ENCODE results near the gene PPIF.

Gene PPIF

DNA sequence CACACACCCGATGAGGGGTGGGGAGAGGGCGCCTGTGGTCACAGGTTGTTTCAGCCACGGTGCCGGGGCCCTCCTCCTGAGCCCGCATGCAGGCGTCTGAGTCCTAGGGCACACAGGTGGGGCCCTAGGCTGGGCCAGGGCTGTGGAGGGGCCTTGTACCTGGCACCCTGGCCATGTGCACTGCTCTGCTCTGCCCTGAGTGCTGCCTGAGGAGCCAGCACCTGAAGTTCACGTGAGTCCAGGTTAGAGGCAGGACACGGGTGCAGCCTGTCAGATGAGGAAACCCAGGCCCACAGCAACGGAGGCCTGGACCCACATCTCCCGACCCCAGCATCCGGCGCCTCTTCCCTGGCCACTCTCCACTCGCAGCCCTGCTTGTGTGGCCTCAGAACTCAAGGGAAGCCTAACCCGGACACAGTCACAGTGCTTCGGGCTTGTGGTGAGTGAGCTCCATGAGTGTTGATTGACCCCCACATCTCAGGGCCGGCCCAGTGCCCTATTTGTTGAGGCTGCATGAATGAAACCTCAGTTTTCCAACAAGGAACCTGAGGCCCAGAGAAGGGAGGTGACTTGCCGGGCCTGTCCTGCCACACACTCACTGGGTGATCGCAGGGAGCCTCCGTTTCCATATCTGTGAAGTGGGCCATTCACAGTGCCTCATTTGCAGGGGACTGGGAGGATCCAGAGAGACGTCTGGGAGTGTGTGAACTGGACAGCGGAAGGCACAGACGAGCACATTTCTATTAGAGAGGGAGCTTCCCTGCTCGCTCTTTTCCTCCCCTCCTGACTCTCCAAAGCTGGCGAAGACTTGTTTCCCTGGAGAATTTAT, 39.6 kb downstream of the PPIF start:
- no peak for DNase-seq (ENCODE audit: low read depth)

DNA sequence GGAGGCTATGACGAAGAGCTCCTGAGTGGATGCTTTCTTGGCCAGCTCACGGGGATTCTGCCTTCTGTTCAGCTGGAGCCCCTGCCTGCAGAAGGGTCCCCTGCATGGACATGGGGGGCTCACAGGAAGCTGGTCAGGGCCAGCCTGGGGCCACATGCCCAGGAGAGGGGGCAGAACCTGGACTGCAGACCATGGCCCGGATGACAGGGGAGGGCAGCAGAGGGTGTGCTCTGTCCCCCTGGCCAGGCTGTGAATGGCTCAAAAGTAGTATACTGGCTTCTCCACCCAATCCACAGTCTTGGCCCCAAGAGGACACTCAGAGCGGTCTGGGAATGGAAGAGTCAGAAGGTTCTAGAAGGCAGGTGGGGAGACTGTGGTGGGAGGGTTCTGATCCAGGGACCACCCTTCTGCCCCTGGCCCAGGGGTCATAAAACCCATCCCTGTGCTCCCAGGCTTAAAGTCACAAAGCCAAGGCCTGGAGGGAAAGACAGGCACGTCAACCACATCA, 40.3 kb downstream of the PPIF start:
- no peak for DNase-seq (ENCODE audit: low read depth)

DNA sequence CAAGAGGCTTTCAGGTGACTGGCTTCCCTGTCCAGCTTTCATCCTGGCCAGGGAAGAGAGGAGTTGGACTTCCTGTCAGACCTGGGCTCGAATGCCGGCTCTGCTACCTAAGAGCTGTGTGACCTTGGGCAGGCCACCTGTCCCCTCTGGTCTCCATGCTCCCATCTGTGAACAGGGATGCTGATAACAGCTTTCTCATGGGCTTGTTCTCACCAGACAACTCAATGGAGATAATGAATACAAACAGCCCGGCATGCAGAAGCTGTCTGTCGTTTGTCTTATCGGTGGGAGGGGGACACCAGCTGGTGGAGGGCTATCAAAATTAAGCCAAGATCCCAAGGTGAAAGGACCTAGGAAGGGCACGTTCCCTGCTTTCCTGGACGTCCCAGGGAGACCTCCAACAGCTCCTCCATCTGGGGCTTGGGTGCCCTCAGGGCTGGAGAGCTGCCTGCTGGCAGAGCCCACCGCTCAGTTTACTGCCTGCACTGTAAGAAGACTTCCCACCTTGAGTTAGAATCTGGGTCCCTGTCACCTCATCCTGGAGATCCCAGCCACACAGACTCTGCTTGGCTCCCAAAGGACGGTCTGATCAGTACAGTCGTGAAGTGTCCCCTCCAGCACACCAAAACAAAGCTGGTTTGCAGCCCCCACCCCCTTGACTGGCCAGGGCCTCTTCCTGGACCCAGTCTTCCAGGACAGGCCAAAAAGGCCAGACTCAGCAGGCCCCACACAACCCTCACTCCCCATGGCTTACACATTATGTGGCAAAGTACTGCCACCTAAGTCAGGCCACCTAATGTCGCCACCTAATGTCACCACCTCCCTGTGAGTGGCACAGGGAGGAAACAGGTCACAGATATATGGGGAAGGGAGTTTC, 40.9 kb downstream of the PPIF start:
- no peak for DNase-seq (ENCODE audit: low read depth)

DNA sequence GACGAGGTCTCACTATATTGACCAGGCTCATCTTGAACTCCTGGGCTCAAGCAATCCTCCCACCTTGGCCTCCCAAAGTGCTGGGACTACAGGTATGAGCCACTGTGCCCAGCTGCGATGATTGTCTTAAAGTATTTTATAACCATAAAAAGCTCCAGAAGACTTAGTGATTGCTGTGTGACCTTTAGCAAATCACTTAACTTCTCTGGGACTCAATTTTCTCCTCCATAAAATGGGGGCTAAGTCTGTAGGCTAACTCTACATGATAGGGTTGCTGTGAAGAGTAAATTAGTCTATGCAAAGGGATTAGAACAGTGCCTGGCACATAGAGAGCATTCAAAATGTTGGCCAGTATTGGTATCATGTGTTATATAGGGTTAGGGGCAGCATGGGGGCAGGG, 42.8 kb downstream of the PPIF start:
- DNase-seq (ENCODE audit: low read depth) = no peak

DNA sequence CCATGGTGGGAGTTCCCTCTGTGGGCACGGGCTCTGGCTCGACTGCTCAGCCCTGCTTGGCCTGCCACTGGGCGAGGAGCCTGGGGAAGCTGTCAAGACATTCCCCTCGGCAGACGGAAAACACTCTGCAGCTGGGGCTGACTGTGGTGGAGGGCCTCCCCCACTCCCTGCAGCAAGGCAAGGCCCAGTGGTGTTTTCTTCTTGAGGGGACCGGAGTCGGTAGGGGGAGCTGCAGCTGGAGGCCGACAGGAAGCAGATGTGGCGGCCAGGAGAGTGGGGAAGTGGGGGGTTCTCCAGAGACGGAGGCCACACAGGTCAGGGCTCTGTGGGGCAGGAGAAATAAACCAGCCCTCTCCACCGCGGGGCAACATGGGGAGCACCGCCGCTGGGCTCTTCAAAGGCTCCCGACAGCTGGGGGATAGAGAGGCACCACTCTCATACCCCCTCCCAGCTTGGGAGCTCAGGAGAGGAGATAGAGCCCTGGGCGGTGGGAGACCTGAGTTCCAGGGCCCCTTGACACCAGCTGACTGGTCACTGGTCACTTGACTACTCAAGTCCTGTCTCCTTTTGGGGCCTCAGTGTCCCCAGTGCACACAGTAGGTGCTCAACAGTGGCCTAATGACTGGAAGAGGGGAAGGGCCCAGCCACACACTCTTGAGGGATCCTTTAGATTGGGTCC, 43.4 kb downstream of the PPIF start:
- DNase-seq (ENCODE audit: low read depth) = no peak

DNA sequence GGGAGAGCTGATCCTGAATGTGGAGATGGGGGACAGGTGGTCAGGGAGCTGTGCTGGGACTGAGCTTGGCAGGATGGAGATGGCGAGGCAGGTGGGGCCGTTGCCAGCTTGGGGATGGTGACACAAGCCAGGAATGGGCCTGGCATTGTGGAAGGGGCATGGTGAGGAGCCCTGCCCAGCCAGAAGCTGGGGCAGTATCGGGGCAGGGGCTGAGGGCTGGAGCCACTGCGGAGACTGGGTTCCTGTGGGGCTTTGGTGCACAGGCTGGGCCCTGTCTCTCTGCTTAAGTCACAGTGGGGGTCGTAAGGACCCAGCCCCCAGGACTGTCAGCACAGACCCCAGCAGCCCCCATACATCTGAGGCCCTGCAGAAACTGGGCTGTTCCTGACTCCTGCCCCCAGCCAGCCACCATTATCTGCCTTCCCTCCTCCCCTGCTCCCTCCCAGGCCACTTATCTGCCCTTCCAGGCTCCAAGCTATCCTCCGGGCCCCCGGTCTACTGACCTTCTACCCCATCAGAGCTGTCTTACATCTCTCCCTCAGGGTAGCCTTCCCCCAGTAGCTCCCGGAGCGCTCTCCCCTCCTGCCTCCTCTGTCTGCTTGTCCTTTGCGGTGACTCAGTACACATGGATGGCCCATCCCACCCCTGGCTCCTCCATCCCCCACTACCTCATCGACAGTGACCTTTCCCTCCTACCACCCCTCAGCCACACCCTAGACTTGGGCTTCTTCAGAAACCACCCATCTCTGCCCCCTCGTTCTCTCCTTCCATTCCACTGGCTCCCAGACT, 44.2 kb downstream of the PPIF start:
- DNase-seq (ENCODE audit: low read depth) = no peak

DNA sequence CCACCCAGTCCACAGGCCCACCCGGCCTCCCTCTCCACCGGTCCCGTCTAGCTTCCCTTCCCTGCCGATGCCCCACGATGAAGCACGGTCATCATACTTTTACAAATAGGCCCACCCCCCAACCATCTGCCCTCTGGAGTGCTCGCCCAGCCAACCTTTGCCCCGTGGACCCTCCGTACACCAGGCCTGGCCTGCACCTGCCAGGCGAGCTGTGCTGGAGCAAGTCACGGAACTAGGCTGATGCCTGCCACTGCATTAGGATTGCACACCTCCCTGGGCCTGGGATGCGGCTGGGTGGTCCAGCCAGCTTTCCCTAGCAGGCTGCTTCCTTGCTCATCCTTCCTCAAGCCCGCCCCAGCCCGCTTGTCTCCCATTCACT, 44.7 kb downstream of the PPIF start:
- no peak for DNase-seq (ENCODE audit: low read depth)

DNA sequence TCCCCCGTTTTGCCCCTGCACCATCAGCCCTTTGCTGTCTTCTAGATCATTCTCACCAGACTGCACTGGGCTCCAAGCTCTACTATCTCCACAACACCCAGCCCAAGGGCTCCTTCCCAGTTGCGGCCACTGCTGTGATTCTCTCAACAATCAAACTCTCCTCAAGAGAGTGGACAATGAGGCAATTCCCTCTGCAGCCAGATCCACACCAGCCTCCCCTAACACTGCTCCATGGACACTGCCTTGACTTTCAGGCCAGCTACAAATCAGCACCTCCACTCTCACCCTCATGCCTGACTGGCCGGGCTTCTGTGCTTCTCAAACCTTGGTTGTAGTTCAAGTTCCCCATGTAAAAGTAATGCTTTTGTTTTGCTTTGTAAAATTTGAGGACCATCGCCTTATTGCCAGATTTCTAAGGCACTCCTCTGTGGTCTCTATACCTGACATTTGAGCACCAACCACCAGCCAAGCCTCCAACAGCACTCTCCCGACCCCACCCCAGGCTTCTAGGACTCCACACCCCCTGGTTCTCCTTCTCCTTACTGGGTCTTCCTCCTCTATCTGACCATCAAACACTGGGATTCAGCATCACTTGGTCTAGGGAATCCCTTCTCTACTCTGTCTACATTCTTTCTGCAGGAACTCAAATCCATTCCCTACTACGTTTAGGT, 45.4 kb downstream of the PPIF start:
- DNase-seq (ENCODE audit: low read depth) = no peak

DNA sequence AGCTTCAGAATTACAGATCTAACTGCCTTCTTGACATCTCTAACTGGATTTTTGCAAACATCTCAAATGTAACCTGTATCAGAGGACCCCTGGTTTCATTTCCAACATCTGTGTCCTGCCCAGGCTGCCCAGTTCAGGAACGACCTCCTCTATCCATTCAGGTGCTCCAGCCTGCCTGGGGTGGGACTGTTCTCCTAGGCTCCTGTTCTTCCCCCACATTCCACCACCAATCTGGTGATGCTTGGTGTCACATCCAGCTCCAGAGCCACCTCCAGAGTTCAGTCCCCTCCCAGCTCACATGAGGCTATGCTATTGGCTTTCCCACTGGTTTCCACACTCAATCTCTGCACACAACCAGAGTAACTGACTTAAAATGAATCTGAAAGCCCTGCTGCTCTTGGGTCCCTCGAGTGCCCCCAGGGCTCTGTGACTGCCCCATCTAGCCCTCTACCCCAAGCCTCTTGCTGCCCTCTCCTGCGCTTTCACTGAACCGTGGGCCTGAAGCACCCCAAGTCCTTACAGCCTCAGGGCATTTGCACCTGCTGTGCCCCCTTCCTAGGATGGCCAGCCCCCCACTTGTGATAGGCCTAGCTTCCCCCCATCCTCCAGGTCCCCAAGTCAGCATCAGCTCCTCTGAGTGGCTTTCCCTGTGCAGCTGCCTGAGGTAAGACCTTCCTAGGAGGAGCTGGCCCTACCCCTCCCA, 46.1 kb downstream of the PPIF start:
- DNase-seq (ENCODE audit: low read depth) = no peak

DNA sequence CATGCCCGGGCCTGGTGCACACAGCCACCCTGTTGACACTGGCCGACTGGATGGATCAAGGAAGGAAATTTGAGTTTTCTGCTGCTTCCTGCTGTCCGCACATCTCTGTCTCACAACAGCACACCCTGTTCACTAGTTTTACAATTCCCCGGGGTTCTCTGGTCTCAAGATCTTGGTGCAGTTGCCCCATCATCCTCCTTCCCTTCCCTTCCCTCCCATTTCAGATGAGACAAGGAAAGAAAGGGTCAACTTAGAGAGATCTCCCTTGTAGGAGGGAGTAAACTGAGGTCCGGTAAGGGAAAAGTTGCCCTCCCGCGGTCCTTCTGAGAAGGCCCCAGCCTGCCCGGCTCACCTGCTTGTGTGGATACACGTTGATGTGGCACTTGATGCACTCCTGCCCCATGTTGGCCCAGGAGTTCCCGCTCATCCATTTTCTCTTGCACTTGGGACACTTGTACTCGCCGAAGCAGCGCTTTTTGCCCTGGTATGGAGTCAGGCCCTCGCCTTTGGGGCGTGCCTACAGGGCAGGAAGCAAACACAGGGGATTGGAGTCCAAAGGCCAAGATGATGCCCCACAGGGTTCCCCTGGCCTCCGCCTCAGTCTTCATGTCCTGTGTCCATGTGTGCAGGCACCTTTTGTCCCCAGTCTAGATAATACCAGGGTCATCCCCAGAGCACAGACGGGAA, 46.8 kb downstream of the PPIF start:
- DNase-seq (ENCODE audit: low read depth) = no peak

DNA sequence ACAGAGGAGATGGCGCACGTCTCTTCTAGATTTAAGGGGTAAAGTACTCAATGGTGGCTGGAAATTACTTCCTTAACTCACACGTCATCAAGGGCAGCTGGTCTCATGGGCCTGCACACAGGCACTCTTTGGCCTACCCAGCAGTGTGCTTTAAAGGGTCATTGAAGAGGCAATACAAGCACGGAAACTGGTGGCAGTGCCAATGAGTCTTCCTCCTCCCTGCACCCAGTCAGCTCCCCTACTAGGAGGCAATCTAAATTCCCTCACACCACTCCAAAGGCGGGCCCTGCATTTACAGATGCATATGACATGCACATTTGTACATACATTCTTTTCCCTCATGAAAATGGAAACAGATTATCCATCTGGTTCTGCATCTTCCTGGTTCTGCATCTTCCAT, 47.4 kb downstream of the PPIF start:
- DNase-seq (ENCODE audit: low read depth) = no peak

DNA sequence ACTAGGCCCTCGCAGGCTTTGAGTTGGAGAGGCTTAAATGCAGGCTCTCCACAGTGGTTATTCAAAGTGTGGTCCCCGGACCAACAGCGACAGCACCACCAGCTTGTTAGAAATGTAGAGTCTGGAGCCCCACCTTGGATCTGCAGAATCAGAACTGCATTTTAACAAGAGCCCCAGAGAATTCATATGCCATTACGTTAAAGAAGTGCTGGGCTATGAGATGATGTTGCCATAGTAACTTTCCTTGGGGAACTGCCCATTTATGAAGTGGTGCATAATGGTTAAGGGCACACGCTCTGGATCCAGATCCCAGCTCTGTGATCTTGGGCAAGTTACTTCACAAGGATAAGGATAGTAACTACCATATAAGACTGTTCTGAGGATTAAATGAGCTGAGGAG, 49.3 kb downstream of the PPIF start:
- no peak for DNase-seq (ENCODE audit: low read depth)

DNA sequence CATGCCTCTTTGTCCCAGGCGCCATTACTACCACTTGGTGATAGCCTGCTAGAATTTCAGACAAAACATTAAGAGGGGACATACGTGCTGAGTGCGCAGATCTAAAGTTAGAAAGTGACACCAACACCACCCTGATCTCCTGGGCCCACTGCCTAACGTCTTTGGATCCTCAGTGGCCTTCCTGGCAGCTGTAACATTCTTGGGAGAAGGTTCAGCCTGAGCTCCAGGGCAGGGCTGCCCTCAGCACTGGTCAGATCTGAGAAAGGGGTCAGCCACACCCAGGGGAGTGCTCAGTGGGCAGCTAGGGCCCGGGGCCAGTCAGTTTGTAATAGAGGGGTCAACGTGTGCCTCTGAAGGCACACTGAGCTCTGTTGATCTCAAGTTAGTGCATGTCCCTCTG, 49.8 kb downstream of the PPIF start:
- no peak for DNase-seq (ENCODE audit: low read depth)

DNA sequence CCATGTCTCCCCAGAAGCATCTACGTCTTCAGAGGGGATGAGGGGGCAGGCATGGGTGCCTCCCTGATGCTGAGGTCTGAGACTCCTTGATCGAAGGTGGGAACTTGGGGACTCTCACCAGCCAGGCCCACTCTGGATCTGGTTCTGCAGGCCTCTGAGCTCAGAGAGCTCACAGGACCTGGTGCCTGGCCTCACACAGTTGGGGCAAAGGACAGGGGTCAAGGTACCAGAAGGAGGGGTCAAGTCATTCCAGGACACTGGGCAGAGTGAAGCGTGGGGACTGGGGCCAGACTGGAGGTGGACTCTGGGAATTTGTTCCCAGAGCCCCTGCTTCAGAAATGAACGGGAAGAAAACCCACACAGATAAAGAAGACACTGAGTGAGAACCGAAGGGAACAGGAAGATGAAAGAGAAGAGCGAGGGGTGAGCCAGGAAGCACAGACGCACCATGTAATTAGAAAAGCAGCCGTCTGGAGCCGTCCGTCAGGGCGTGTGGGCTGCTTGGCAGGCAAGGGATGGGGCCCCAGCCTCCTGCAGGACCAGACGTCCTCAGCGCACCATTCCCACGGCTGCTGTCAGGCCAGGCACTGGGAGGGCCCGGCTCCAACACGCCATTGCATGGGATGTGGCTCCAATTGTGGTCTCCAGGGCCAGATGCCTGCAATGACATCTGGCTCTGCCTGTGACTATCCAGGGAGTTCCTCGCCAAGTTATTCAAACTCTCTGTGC, 50.5 kb downstream of the PPIF start:
- peak; percentile 73 for DNase-seq (ENCODE audit: low read depth)

DNA sequence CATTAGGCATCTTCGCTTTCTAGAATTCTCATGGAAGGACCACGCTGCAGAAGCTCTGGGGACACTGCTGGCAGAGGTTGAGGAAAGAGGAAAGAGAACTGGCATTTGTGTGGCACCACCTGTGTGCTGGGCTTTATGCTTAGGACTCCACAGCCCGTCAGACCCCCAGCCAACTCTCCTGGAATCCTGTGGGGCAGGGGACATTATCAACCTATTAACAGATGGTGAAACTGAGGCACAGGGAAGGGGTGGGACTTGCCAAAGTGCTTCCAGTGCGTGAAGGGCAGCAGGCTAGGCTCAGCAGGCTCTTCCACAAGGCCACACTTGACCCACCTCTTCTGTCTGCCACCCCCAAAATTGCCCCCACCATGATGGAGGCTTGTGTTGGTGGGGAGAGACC, 51.4 kb downstream of the PPIF start:
- no peak for DNase-seq (ENCODE audit: low read depth)

DNA sequence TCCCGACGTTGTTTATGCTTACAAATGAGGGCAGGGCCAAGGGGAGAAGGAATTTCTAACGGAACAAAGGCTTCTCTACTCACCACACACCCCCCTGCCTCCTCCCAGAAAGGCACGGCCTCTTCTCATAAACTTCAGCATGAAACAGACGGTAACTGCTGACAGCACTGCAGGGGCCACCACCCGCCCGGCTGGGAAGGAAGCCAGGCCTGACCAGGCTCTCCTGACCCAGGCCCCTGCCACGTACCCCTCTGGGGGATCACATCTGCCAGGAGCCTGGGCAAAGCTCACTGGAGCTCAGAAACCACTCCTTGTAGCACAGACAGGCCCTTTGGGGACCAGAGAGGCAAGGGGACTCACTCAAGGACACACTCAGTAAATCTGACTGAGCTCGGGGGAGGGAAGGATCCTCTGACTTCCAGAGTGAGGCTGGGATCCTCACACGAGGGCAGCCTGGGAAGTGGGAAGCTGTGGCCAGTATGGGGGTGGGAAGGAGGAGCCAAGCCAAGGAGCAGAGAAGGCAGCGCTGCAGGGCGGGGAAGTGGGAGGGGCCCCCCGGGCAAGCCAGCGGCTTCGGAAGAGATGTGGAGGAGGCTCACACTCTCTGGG, 52.1 kb downstream of the PPIF start:
- DNase-seq (ENCODE audit: low read depth) = peak; percentile 98

DNA sequence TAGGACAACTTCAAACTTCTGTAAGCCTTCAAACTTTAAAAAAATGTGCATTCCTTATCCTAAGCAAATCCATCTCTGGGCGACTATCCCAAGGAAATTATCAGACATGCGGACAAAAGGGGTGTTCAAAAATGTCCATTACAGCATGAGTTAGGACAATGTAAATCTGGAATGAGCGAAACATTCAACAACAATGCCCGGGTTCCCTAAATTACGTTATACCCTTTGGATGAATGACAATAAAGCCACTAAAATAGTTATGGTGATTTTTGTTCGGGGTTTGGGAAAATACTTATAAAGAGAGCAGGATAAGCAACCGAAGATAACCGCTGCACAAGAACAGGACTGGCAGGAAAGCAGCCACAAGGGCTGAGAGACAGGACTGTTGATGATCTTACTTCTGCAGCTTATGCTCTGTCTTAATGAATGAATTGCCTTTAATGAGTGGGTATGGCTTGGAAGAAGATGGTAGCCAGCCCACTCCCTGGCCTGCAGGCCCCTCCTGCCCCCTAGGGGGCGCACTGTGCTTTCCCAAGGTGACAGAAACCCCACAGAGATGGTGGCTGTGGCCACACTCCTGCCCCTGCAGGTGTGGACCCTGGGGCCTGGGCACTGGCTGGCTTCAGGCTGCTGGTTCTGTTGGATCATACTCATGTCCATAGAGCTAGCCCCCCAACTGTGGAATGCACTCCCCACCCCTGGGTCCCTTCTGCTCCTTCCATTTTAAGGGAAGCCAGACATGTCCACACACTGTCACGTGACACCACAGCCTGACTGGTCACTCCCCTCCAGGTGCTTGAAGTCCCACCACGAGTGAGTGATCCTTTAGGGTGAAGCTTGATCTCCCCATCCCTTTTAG, 53.1 kb downstream of the PPIF start:
- peak; percentile 35 for DNase-seq (ENCODE audit: low read depth)
